GM21529 (cell line): ENCODE measurements around the gene LRRC18.

Experiments used
- ATAC-seq: cut with Tn5 transposase; IDR thresholded peaks from one replicate; pipeline ENCODE4 v1.9.1; 2021; ENCODE audit not compliant: unreplicated experiment

The LRRC18 gene

GRCh38 chr10:48939790-48940325 lies at the start of gene LRRC18:
TSS of gene LRRC18 (minus strand) at chr10:48939840. CDS start at chr10:48914155, 25,685 bp downstream.
- ATAC-seq: no peak

GRCh38 chr10:48985621-48986158 lies 46.0 kb upstream of the LRRC18 start:
- no peak for ATAC-seq

GRCh38 chr10:48983648-48984351 lies 44.2 kb upstream of the LRRC18 start:
- no peak for ATAC-seq

- ATAC-seq: no peak
These were observed 42.9 kb upstream of the LRRC18 start for GRCh38 chr10:48982584-48982983.

GRCh38 chr10:48981310-48981907 lies 41.8 kb upstream of the LRRC18 start:
- no peak for ATAC-seq

- ATAC-seq: no peak
These were observed 38.7 kb upstream of the LRRC18 start for GRCh38 chr10:48978318-48978717.

- ATAC-seq: no peak
These were observed 36.6 kb upstream of the LRRC18 start for GRCh38 chr10:48976196-48976595.

GRCh38 chr10:48974510-48975156 lies 35.0 kb upstream of the LRRC18 start:
- no peak for ATAC-seq

- ATAC-seq: no peak
These were observed 33.4 kb upstream of the LRRC18 start for GRCh38 chr10:48973065-48973464.

GRCh38 chr10:48970654-48971053 lies 31.0 kb upstream of the LRRC18 start:
- no peak for ATAC-seq

GRCh38 chr10:48970046-48970445 lies 30.4 kb upstream of the LRRC18 start:
- ATAC-seq: no peak

- no peak for ATAC-seq
These were observed 28.4 kb upstream of the LRRC18 start for GRCh38 chr10:48968036-48968435.

- no peak for ATAC-seq
These were observed 25.8 kb upstream of the LRRC18 start for GRCh38 chr10:48965460-48965859.

- ATAC-seq: no peak
These were observed 24.4 kb upstream of the LRRC18 start for GRCh38 chr10:48964038-48964437.

GRCh38 chr10:48958598-48959190 lies 19.1 kb upstream of the LRRC18 start:
- no peak for ATAC-seq

GRCh38 chr10:48957361-48958151 lies 17.9 kb upstream of the LRRC18 start:
- no peak for ATAC-seq

GRCh38 chr10:48951707-48952106 lies 12.1 kb upstream of the LRRC18 start:
- ATAC-seq: no peak

- ATAC-seq: no peak
These were observed 8.9 kb upstream of the LRRC18 start for GRCh38 chr10:48948470-48949037.

- no peak for ATAC-seq
These were observed 8.2 kb upstream of the LRRC18 start for GRCh38 chr10:48947690-48948469.
